DND-41 (cell line): Measurements from ENCODE around the gene ANKRD6.

Source experiments
- ATAC-seq: fragments of 200-7000 bp; cut with Tn5 transposase; 3 replicates; pipeline ENCODE4 v1.9.1; 2021; ENCODE audit warnings: low read depth; ENCODE audit not compliant: insufficient read depth
- DNase-seq: peaks from one replicate; pipeline ENCODE4 v3.0.0-alpha.2; 2020
- H2AFZ ChIP-seq: 2 replicates; pipeline ENCODE4 v1.6.0; 2012; ENCODE audit warnings: low read depth, low read length
- H3K27ac ChIP-seq: 2 replicates; pipeline ENCODE4 v1.5.1; 2012; ENCODE audit warnings: low read length, inconsistent platforms
- H3K27me3 ChIP-seq: fragments of 200-600 bp; sonication (generic); 2 replicates; pipeline ENCODE4 v1.6.0; 2012; ENCODE audit warnings: low read length, mild to moderate bottlenecking, inconsistent platforms; ENCODE audit not compliant: insufficient read depth, poor library complexity
- H3K36me3 ChIP-seq: 2 replicates; pipeline ENCODE4 v1.5.1; 2012; ENCODE audit warnings: low read length, inconsistent platforms; ENCODE audit not compliant: insufficient read depth
- H3K4me1 ChIP-seq: 2 replicates; pipeline ENCODE4 v1.5.1; 2012; ENCODE audit warnings: mild to moderate bottlenecking, low read length; ENCODE audit not compliant: insufficient read depth
- H3K4me2 ChIP-seq: 2 replicates; pipeline ENCODE4 v1.6.0; 2012; ENCODE audit warnings: mild to moderate bottlenecking, moderate library complexity, low read length, inconsistent platforms; ENCODE audit not compliant: insufficient read depth
- H3K4me3 ChIP-seq, 2 experiments: fragments of 200-600 bp in 1 of 2; shearing (Covaris generic) in 1 of 2; 2 replicates each; pipeline ENCODE4 v1.5.1; 2012 to 2016; ENCODE audit warnings: inconsistent platforms in 2 of 2, low read length in 2 of 2, mild to moderate bottlenecking in 2 of 2, low read depth in 1 of 2, moderate library complexity in 1 of 2
- H3K79me2 ChIP-seq: 2 replicates; pipeline ENCODE4 v1.6.0; 2012; ENCODE audit warnings: low read length, inconsistent platforms; ENCODE audit not compliant: insufficient read depth
- H3K9ac ChIP-seq: 2 replicates; pipeline ENCODE4 v1.6.0; 2012; ENCODE audit warnings: low read depth, mild to moderate bottlenecking, inconsistent platforms, low read length, moderate library complexity
- H3K9me3 ChIP-seq: 2 replicates; pipeline ENCODE4 v1.5.1; 2012; ENCODE audit warnings: low read length, moderate library complexity, mild to moderate bottlenecking, inconsistent platforms; ENCODE audit not compliant: insufficient read depth, severe bottlenecking
- H4K20me1 ChIP-seq: 2 replicates; pipeline ENCODE4 v1.6.0; 2012; ENCODE audit warnings: low read length; ENCODE audit not compliant: insufficient read depth
- CTCF ChIP-seq: IDR thresholded peaks from 2 replicates; pipeline ENCODE4 v1.5.1; 2012; ENCODE audit warnings: borderline replicate concordance, low read length, moderate library complexity, mild to moderate bottlenecking; ENCODE audit not compliant: poor library complexity, severe bottlenecking; ENCODE audit errors: extremely low read depth
- EZH2 ChIP-seq: IDR thresholded peaks from 3 replicates; pipeline ENCODE4 v1.6.1; 2012; ENCODE audit warnings: borderline replicate concordance, low read depth, mild to moderate bottlenecking, moderate library complexity, low read length, inconsistent platforms; ENCODE audit not compliant: severe bottlenecking

The ANKRD6 gene

GRCh38 chr6:89675949-89676748 lies 243.2 kb downstream of the ANKRD6 start:
- TF ChIP-seq CTCF (no peak), EZH2 (no peak)
- Histone ChIP-seq H3K4me3 (no peak overlapping the region), H3K36me3 (peaks cover 97% of the 10 kb centered on the region), H4K20me1 (no peaks in the 10 kb centered on the region), H3K4me2 (no peak overlapping the region), H3K9me3 (no peaks in the 10 kb centered on the region), H3K27me3 (no peaks in the 10 kb centered on the region), H3K4me1 (no peaks in the 10 kb centered on the region), H3K27ac (no peak overlapping the region), H3K79me2 (no peaks in the 10 kb centered on the region), H2AFZ (no peak overlapping the region), H3K9ac (no peak overlapping the region)
- ATAC-seq (no peak), DNase-seq (no peak)

- ATAC-seq (no peak), DNase-seq (no peak)
- Histone ChIP-seq H3K36me3 (peaks cover 94% of the 10 kb centered on the region), H3K4me3 (no peak overlapping the region), H2AFZ (no peak overlapping the region), H3K4me2 (no peak overlapping the region), H3K27me3 (no peaks in the 10 kb centered on the region), H3K27ac (no peak overlapping the region), H3K9ac (no peak overlapping the region), H3K4me1 (no peaks in the 10 kb centered on the region), H4K20me1 (no peaks in the 10 kb centered on the region), H3K79me2 (no peaks in the 10 kb centered on the region), H3K9me3 (no peaks in the 10 kb centered on the region)
- TF ChIP-seq CTCF: no peak
- TF ChIP-seq EZH2: no peak
These were observed 245.6 kb downstream of the ANKRD6 start for GRCh38 chr6:89678531-89678930.

GRCh38 chr6:89679215-89680120 lies 246.5 kb downstream of the ANKRD6 start:
- TF ChIP-seq CTCF (no peak), EZH2 (no peak)
- no peak overlapping the region for H2AFZ ChIP-seq

More at GRCh38 chr6:89679215-89680120, 246.5 kb downstream of the ANKRD6 start:
- Histone ChIP-seq H3K27me3 (no peaks in the 10 kb centered on the region), H4K20me1 (no peaks in the 10 kb centered on the region), H3K36me3 (peaks cover 96% of the 10 kb centered on the region), H3K4me3 (no peak overlapping the region), H3K79me2 (no peaks in the 10 kb centered on the region), H3K9me3 (no peaks in the 10 kb centered on the region), H3K4me2 (no peak overlapping the region), H3K4me1 (no peaks in the 10 kb centered on the region), H3K9ac (no peak overlapping the region), H3K27ac (no peak overlapping the region)
- no peak for ATAC-seq
- no peak for DNase-seq
